ENCODE results near the gene DTD1.

- TF ChIP-seq EZH2phosphoT487 (IDR thresholded peaks at IDR 0.05; ENCODE audit: insufficient read depth, low read depth) (no peak), EZH2 (IDR thresholded peaks at IDR 0.05; ENCODE audit: insufficient read depth, poor library complexity, severe bottlenecking) (no peak)
These were observed 225.6 kb downstream of the DTD1 start, which contains the start of gene SCP2D1 for GRCh38 chr20:18813483-18813882.
